ENCODE data around the gene PDSS2.

- TF ChIP-seq POLR2A (IDR thresholded peaks at IDR 0.05; ENCODE audit: low read length) (no peak), GATA1 (IDR thresholded peaks at IDR 0.05; ENCODE audit: low read depth, low read length) (no peak)
Measured at GRCh38 chr6:107187630-107188029, 271.7 kb downstream of the PDSS2 start.
